GM12878 (cell line): ENCODE measurements around the gene MKX. TPM values are rescaled to one million over a fixed set of nuclear protein-coding genes. Genes with fewer than 3 reads are reported as not detected.

Experiments
- ATAC-seq: fragments of 200-7000 bp; cut with Tn5 transposase; 3 replicates; pipeline ENCODE4 v1.9.1; 2020; ENCODE audit warnings: mild to moderate bottlenecking, moderate library complexity
- BruUV-seq: library from RNA; stranded (reverse); fragments of 400-500 nt; replicated peaks from 2 replicates; lab custom pipeline; 2021; lab: Mats Ljungman, UMichigan
- CTCF ChIA-PET: fragments of 300-600 bp; sonication (Branson Sonifier 250); formaldehyde crosslinking; extraction: SDS; loops from one replicate; lab custom pipeline; 2021; ENCODE audit warnings: inconsistent platforms; lab: Yijun Ruan, JAX
- POLR2A ChIA-PET: fragments of 350-600 bp; formaldehyde crosslinking; extraction: SDS; loops from one replicate; lab custom pipeline; 2021; ENCODE audit warnings: inconsistent platforms; lab: Charles Lee
- RAD21 ChIA-PET: fragments of 300-600 bp; sonication (Branson Sonifier 250); formaldehyde crosslinking; loops from one replicate; lab custom pipeline; 2023; ENCODE audit warnings: antibody characterized with exemption; ENCODE audit not compliant: unreplicated experiment; lab: Charles Lee
- SMC1A ChIA-PET: fragments of 300-600 bp; sonication (Branson Sonifier 250); formaldehyde crosslinking; loops from one replicate; lab custom pipeline; 2023; ENCODE audit not compliant: unreplicated experiment, uncharacterized antibody; lab: Charles Lee
- DNase-seq: peaks from one replicate; pipeline ENCODE4 v3.0.0-alpha.2; 2011; ENCODE audit warnings: low read depth, low spot score
- FAIRE-seq: peaks from 3 replicates; lab custom pipeline; 2011; peaks lifted over from hg19 to GRCh38; lab: Jason Lieb, UNC
- H2AFZ ChIP-seq: 2 replicates; pipeline ENCODE4 v1.6.0; 2011; ENCODE audit warnings: low read depth, low read length, control low read depth; ENCODE audit not compliant: control insufficient read depth
- H3K27ac ChIP-seq: 2 replicates; pipeline ENCODE4 v1.5.1; 2011; ENCODE audit warnings: control low read depth; ENCODE audit not compliant: control insufficient read depth, insufficient read depth
- H3K27me3 ChIP-seq, 2 experiments: replicated peaks in 1 of 2; 2 replicates each; pipeline versions ENCODE4 v1.6.0 to v1.6.1; 2011; ENCODE audit warnings: low read length in 1 of 2; ENCODE audit not compliant: control insufficient read depth in 2 of 2, insufficient read depth in 2 of 2
- H3K36me3 ChIP-seq, 2 experiments: 2 replicates each; pipeline ENCODE4 v1.5.1; 2011; ENCODE audit warnings: low read length in 1 of 2; ENCODE audit not compliant: control insufficient read depth in 2 of 2, insufficient read depth in 2 of 2
- H3K4me1 ChIP-seq: 2 replicates; pipeline ENCODE4 v1.6.1; 2011; ENCODE audit warnings: mild to moderate bottlenecking, low read length, moderate library complexity, mixed read lengths; ENCODE audit not compliant: control insufficient read depth, insufficient read depth
- H3K4me2 ChIP-seq: 2 replicates; pipeline ENCODE4 v1.6.0; 2011; ENCODE audit warnings: control low read depth; ENCODE audit not compliant: control insufficient read depth, insufficient read depth
- H3K4me3 ChIP-seq: fragments of 200-600 bp; sonication (generic); 2 replicates; pipeline ENCODE4 v1.5.1; 2016
- H3K79me2 ChIP-seq: 2 replicates; pipeline ENCODE4 v1.6.0; 2011; ENCODE audit warnings: low read length; ENCODE audit not compliant: control insufficient read depth, insufficient read depth
- H3K9ac ChIP-seq: 2 replicates; pipeline ENCODE4 v1.8.0; 2011; ENCODE audit warnings: low read length, control low read depth, mixed read lengths; ENCODE audit not compliant: control insufficient read depth, insufficient read depth
- H3K9me3 ChIP-seq: replicated peaks from 3 replicates; pipeline ENCODE4 v1.5.1; 2011; ENCODE audit warnings: mild to moderate bottlenecking, low read length; ENCODE audit not compliant: control insufficient read depth, insufficient read depth
- H4K20me1 ChIP-seq: 2 replicates; pipeline ENCODE4 v1.6.0; 2011; ENCODE audit not compliant: control insufficient read depth, insufficient read depth
- IRF3 ChIP-seq: fragments of 450-650 bp; IDR thresholded peaks from 2 replicates; pipeline ENCODE4 v1.6.1; 2014; ENCODE audit warnings: mild to moderate bottlenecking
- NFYB ChIP-seq: IDR thresholded peaks from 2 replicates; pipeline ENCODE4 v1.6.1; 2011; ENCODE audit warnings: low read depth, mild to moderate bottlenecking, low read length, improper control_type of control experiment, moderate library complexity; ENCODE audit not compliant: insufficient read depth
- POLR2A ChIP-seq: IDR thresholded peaks from 2 replicates; pipeline ENCODE4 v1.6.1; 2011; ENCODE audit warnings: low read depth, mild to moderate bottlenecking, low read length
- SKIL ChIP-seq: fragments of 450-650 bp; IDR thresholded peaks from 2 replicates; pipeline ENCODE4 v1.6.1; 2017; ENCODE audit warnings: mild to moderate bottlenecking, low read depth, inconsistent platforms; ENCODE audit not compliant: poor library complexity, severe bottlenecking
- ZNF217 ChIP-seq: fragments of 450-650 bp; IDR thresholded peaks from 2 replicates; pipeline ENCODE4 v1.6.1; 2017; ENCODE audit warnings: antibody characterized with exemption, mild to moderate bottlenecking
- ZZZ3 ChIP-seq: IDR thresholded peaks from 2 replicates; pipeline ENCODE4 v1.6.1; 2011; ENCODE audit warnings: low read depth; ENCODE audit not compliant: control insufficient read depth, insufficient read length
- WGBS: methylation state at CpG from one replicate; pipeline ENCODE4 v1.1.6; 2016; ENCODE audit warnings: low lambda C conversion rate; ENCODE audit not compliant: insufficient replicate concordance, insufficient coverage; ENCODE audit errors: missing lambda C conversion rate; 5-methylcytosine and 5-hydroxymethylcytosine counted together
- in situ Hi-C: fragments of 300-500 bp; cut with MboI; formaldehyde crosslinking; loops from 9 replicates; pipeline ENCODE4 v1.14.3; 2018; ENCODE audit warnings: mixed read lengths
- intact Hi-C: fragments of 100-400 bp; cut with micrococcal nuclease; formaldehyde crosslinking; loops from one replicate; pipeline ENCODE4 v1.14.2; 2022; ENCODE audit not compliant: unreplicated experiment
- polyA plus RNA-seq, 11 experiments: library from polyadenylated mRNA; depleted of rRNA in 4 of 11; unstranded in 6 of 11; stranded (reverse) in 5 of 11; fragments of >200 nt; fragmentation: Nextera tagmentation in 4 of 11; fragmentation: Illumina TruSeq in 1 of 11; extraction: Ambion mirVana in 4 of 11; extraction: Trizol in 1 of 11; gene quantifications; 1 replicate in 1 of 11; 2 replicates in 10 of 11; pipeline versions ENCODE4 v1.2.1 to v1.2.3, GENCODE V29; 2011 to 2016; ENCODE audit warnings: inconsistent platforms in 2 of 11, missing spikeins in 2 of 11, low read depth in 1 of 11
- total RNA-seq, 4 experiments: library from RNA; depleted of rRNA in 3 of 4; stranded (reverse); fragments of >200 nt in 3 of 4; fragmentation: Illumina TruSeq in 1 of 4; extraction: Trizol in 1 of 4; gene quantifications; 2 replicates each; pipeline versions ENCODE4 v1.2.1 to v1.2.3, GENCODE V29; 2013 to 2021

Gene MKX
- total and polyA plus RNA-seq, 10 of the 15 experiments (the other 5 are each of a cell fraction or from before 2014, with no cell fraction given): not detected

GRCh38 chr10:27636816-27637215 is 108.8 kb downstream of the MKX start:
- H3K79me2 ChIP-seq: no peaks in the 10 kb centered on the region
- H2AFZ ChIP-seq: no peak overlapping the region
- 30% methylated on average over 1 of the region's 1 CpG for WGBS
- H3K4me3 ChIP-seq: no peak overlapping the region
- no peaks in the 10 kb centered on the region for H4K20me1 ChIP-seq
- in situ Hi-C loops: no loop called here
- intact Hi-C loops: no loop called here
- H3K9me3 ChIP-seq: no peaks in the 10 kb centered on the region
- H3K36me3 ChIP-seq: no peaks in the 10 kb centered on the region
- DNase-seq: no peak
- TF ChIP-seq NFYB: no peak
- no peak for TF ChIP-seq IRF3
- no peak for TF ChIP-seq ZZZ3
- no peak for TF ChIP-seq ZNF217
- TF ChIP-seq POLR2A: no peak
- no peak for TF ChIP-seq SKIL
- ChIA-PET POLR2A (interaction anchor here (0.7 kb wide), 1 partner anchor 12 kb away, joined by 4 read pairs; no protein-coding TSS in a partner anchor), RAD21 (no interaction called here), CTCF (no interaction called here), SMC1A (no interaction called here)
- H3K27ac ChIP-seq: no peak overlapping the region
- no peak for FAIRE-seq
- no peak for ATAC-seq
- H3K4me1 ChIP-seq: no peaks in the 10 kb centered on the region
- no peak overlapping the region for H3K9ac ChIP-seq
- H3K4me2 ChIP-seq: no peak overlapping the region
- no peaks in the 10 kb centered on the region for H3K27me3 ChIP-seq
- no TSS peak for BruUV-seq
